Neuronal stem cell (in vitro differentiated cells): Measurements from ENCODE around the gene DLG2.

Experiments
- DNase-seq: peaks from one replicate; pipeline ENCODE4 v3.0.0-alpha.2; 2013; ENCODE audit warnings: low spot score
- H2AFZ ChIP-seq: one replicate; pipeline ENCODE4 v1.6.1; 2013; ENCODE audit warnings: mild to moderate bottlenecking, low read length, inconsistent platforms
- H2AK5ac ChIP-seq: 2 replicates; pipeline ENCODE4 v1.6.1; 2013; ENCODE audit warnings: low read depth, mild to moderate bottlenecking, inconsistent platforms, low read length, moderate library complexity, mixed read lengths
- H2BK120ac ChIP-seq: 2 replicates; pipeline ENCODE4 v1.6.1; 2013; ENCODE audit warnings: low read depth, mild to moderate bottlenecking, inconsistent platforms, low read length, moderate library complexity, mixed read lengths
- H2BK12ac ChIP-seq: one replicate; pipeline ENCODE4 v1.6.1; 2013; ENCODE audit warnings: low read length, inconsistent platforms
- H2BK15ac ChIP-seq: 2 replicates; pipeline ENCODE4 v1.6.1; 2013; ENCODE audit warnings: mild to moderate bottlenecking, low read length, inconsistent platforms, mixed read lengths
- H2BK5ac ChIP-seq: one replicate; pipeline ENCODE4 v1.6.1; 2013; ENCODE audit warnings: inconsistent platforms, mild to moderate bottlenecking, low read length, moderate library complexity
- H3K14ac ChIP-seq: one replicate; pipeline ENCODE4 v1.6.1; 2013; ENCODE audit warnings: low read length, inconsistent platforms
- H3K18ac ChIP-seq: 2 replicates; pipeline ENCODE4 v1.6.1; 2013; ENCODE audit warnings: low read length, inconsistent platforms
- H3K23ac ChIP-seq: 2 replicates; pipeline ENCODE4 v1.6.1; 2013; ENCODE audit warnings: low read depth, mild to moderate bottlenecking, mixed read lengths, low read length, inconsistent platforms; ENCODE audit not compliant: poor library complexity
- H3K27ac ChIP-seq: replicated peaks from 3 replicates; pipeline ENCODE4 v1.5.1; 2013; ENCODE audit warnings: low read length, inconsistent platforms
- H3K27me3 ChIP-seq, 3 experiments: 2 replicates each; pipeline ENCODE4 v1.6.1; 2013; ENCODE audit warnings: low read length in 3 of 3, mild to moderate bottlenecking in 2 of 3, inconsistent platforms in 1 of 3, low read depth in 1 of 3, mixed read lengths in 1 of 3, moderate library complexity in 1 of 3; ENCODE audit not compliant: control insufficient read depth in 3 of 3, insufficient read depth in 3 of 3
- H3K36me3 ChIP-seq, 2 donors: replicated peaks in 1 of 2; 2 replicates each; pipeline ENCODE4 v1.6.1; 2013; ENCODE audit warnings: low read length in 2 of 2; ENCODE audit not compliant: control insufficient read depth in 2 of 2, insufficient read depth in 2 of 2
- H3K4ac ChIP-seq: 2 replicates; pipeline ENCODE4 v1.6.1; 2013; ENCODE audit warnings: inconsistent platforms, mild to moderate bottlenecking, low read length, moderate library complexity
- H3K4me1 ChIP-seq, 2 donors: 1 replicate in 1 of 2; 2 replicates in 1 of 2; pipeline ENCODE4 v1.6.1; 2013; ENCODE audit warnings: low read length in 2 of 2, low read depth in 1 of 2; ENCODE audit not compliant: control insufficient read depth in 2 of 2, insufficient read depth in 1 of 2
- H3K4me2 ChIP-seq: one replicate; pipeline ENCODE4 v1.6.1; 2013; ENCODE audit warnings: mild to moderate bottlenecking, low read length, inconsistent platforms; ENCODE audit not compliant: insufficient read depth, poor library complexity, severe bottlenecking
- H3K4me3 ChIP-seq, 2 donors: 2 replicates each; pipeline ENCODE4 v1.5.1; 2013; ENCODE audit warnings: low read length in 2 of 2, mild to moderate bottlenecking in 2 of 2, inconsistent platforms in 1 of 2, moderate library complexity in 1 of 2
- H3K79me1 ChIP-seq: one replicate; pipeline ENCODE4 v1.6.1; 2013; ENCODE audit warnings: low read depth, mild to moderate bottlenecking, inconsistent platforms, low read length, moderate library complexity
- H3K9ac ChIP-seq: one replicate; pipeline ENCODE4 v1.6.1; 2013; ENCODE audit warnings: mild to moderate bottlenecking, low read depth, low read length, inconsistent platforms; ENCODE audit not compliant: poor library complexity
- H3K9me3 ChIP-seq, 2 donors: replicated peaks in 1 of 2; 2 replicates each; pipeline versions ENCODE3 to v1.6.1; 2013; ENCODE audit warnings: low read length in 2 of 2, mild to moderate bottlenecking in 2 of 2, inconsistent platforms in 1 of 2, low read depth in 1 of 2, mixed read lengths in 1 of 2, moderate library complexity in 1 of 2; ENCODE audit not compliant: control insufficient read depth in 2 of 2, insufficient read depth in 1 of 2
- H4K8ac ChIP-seq: one replicate; pipeline ENCODE4 v1.6.1; 2013; ENCODE audit warnings: low read depth, mild to moderate bottlenecking, inconsistent platforms, low read length, moderate library complexity
- H4K91ac ChIP-seq: one replicate; pipeline ENCODE4 v1.6.1; 2013; ENCODE audit warnings: low read length, low read depth, mild to moderate bottlenecking, inconsistent platforms; ENCODE audit not compliant: poor library complexity
- WGBS, 2 donors: extraction: QIAGEN DNeasy Blood & Tissue Kit; methylation state at CpG; one replicate each; pipeline ENCODE4 v1.1.7; 2013; ENCODE audit warnings: missing lambda C conversion rate in 2 of 2, mixed read lengths in 1 of 2; ENCODE audit not compliant: insufficient read length in 2 of 2, insufficient replicate concordance in 1 of 2; ENCODE audit errors: extremely low coverage in 2 of 2; 5-methylcytosine and 5-hydroxymethylcytosine counted together

DLG2 gene

DNA sequence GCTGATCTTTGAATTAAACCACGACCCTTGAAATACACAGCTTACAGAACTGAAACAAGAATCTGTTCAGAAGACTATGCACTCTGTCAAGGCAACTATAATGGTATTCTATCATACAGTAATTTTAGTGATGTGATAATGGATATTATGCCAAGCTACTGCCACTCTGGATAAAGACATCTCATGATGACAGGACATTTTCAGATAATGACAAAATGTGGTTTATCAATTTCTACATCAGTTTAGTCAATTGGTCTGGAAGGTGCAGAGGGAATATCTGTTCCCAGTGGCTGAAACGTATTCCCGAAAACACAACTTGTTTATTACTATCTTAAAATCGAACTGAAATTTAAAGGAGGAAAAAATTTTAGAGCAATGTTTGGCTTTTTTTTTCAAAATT lies 1331.3 kb downstream of the DLG2 start:
- Histone ChIP-seq H3K27ac (no peak overlapping the region), H2BK120ac (no peak overlapping the region), H3K27me3 (no peaks in the 10 kb centered on the region), H3K4me3 (no peak overlapping the region), H3K4me1 (no peaks in the 10 kb centered on the region), H3K36me3 (no peaks in the 10 kb centered on the region), H2BK5ac (no peak overlapping the region), H2AK5ac (no peak overlapping the region), H3K9ac (no peak overlapping the region), H3K4me2 (no peak overlapping the region), H4K91ac (no peak overlapping the region), H3K23ac (no peak overlapping the region), H2BK15ac (no peak overlapping the region), H4K8ac (no peak overlapping the region), H3K9me3 (no peaks in the 10 kb centered on the region), H3K14ac (no peak overlapping the region), H3K79me1 (no peaks in the 10 kb centered on the region), H2AFZ (no peak overlapping the region), H3K18ac (no peak overlapping the region), H3K4ac (no peak overlapping the region), H2BK12ac (no peak overlapping the region)
- no peak for DNase-seq
- WGBS, 2 donors, result no CpG with 5 or more reads among the region's 4 CpGs

DNA sequence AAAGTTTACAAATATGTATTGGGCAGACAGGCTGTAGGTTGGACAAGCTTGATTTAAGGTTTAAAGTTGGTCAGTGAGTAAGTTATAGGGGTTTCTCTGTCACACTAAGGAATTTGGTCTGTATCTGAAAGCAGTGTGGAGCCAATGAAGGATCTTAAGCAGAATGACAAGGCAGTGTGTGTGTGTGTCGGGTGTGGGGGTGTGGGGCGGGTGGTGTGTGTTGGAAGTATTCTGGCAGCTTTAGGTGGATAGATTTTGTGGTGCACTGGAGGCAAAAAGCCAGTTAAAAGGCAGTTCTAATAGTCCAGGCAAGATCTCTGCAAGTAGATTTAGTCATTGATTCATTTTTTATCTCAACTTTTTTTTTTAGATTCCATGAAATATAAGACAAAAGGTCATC lies 1334.2 kb downstream of the DLG2 start:
- H3K27ac ChIP-seq, result no peak overlapping the region
- no peak overlapping the region for H3K9ac ChIP-seq
- no peak overlapping the region for H3K4me2 ChIP-seq
- H2BK5ac ChIP-seq, result no peak overlapping the region
- no peak overlapping the region for H3K18ac ChIP-seq
- no peak for DNase-seq
- no peak overlapping the region for H3K23ac ChIP-seq
- H2AFZ ChIP-seq, result no peak overlapping the region
- no peaks in the 10 kb centered on the region for H3K79me1 ChIP-seq
- no peak overlapping the region for H3K14ac ChIP-seq
- H3K4me3 ChIP-seq, result no peak overlapping the region
- H3K4ac ChIP-seq, result no peak overlapping the region
- no CpG with 5 or more reads among the region's 2 CpGs for WGBS, 2 donors
- no peak overlapping the region for H2BK15ac ChIP-seq
- no peaks in the 10 kb centered on the region for H3K4me1 ChIP-seq
- H4K8ac ChIP-seq, result no peak overlapping the region
- H3K9me3 ChIP-seq, result no peaks in the 10 kb centered on the region
- no peak overlapping the region for H2BK12ac ChIP-seq
- H2BK120ac ChIP-seq, result no peak overlapping the region
- no peak overlapping the region for H4K91ac ChIP-seq
- no peaks in the 10 kb centered on the region for H3K27me3 ChIP-seq
- no peak overlapping the region for H2AK5ac ChIP-seq
- no peaks in the 10 kb centered on the region for H3K36me3 ChIP-seq

DNA sequence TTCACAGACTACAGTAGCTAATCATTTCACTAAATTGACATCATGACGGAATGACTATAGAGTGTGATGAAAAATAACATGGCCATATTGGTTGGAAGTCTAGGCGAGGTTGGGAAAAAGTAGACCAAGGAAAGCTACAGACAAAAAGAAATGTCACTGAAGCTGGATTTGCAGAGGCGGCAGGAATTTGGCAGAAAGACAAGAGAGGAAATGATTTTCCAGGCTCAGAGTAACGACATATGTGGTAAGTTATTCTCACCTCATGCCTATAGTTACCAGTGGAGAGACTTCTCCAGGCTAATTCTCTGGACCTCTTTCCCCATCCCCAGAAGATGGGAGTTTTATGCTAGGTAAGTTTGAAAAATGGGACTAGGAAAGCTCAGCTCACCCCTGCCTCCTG lies 1335.1 kb downstream of the DLG2 start:
- H2AK5ac ChIP-seq, result no peak overlapping the region
- H3K4me3 ChIP-seq, result no peak overlapping the region
- H2AFZ ChIP-seq, result no peak overlapping the region
- H2BK15ac ChIP-seq, result no peak overlapping the region
- H2BK12ac ChIP-seq, result no peak overlapping the region
- no peak overlapping the region for H3K23ac ChIP-seq
- WGBS, 2 donors, result no CpG with 5 or more reads among the region's 4 CpGs
- H3K79me1 ChIP-seq, result no peaks in the 10 kb centered on the region
- no peak overlapping the region for H2BK120ac ChIP-seq
- no peak for DNase-seq
- no peak overlapping the region for H3K14ac ChIP-seq
- no peak overlapping the region for H3K4me2 ChIP-seq
- H3K9ac ChIP-seq, result no peak overlapping the region
- H3K4ac ChIP-seq, result no peak overlapping the region
- no peak overlapping the region for H3K27ac ChIP-seq
- H3K27me3 ChIP-seq, result no peaks in the 10 kb centered on the region
- no peak overlapping the region for H3K18ac ChIP-seq
- no peaks in the 10 kb centered on the region for H3K36me3 ChIP-seq
- no peak overlapping the region for H4K8ac ChIP-seq
- H2BK5ac ChIP-seq, result no peak overlapping the region
- H3K9me3 ChIP-seq, result no peaks in the 10 kb centered on the region
- H3K4me1 ChIP-seq, result no peaks in the 10 kb centered on the region
- no peak overlapping the region for H4K91ac ChIP-seq

DNA sequence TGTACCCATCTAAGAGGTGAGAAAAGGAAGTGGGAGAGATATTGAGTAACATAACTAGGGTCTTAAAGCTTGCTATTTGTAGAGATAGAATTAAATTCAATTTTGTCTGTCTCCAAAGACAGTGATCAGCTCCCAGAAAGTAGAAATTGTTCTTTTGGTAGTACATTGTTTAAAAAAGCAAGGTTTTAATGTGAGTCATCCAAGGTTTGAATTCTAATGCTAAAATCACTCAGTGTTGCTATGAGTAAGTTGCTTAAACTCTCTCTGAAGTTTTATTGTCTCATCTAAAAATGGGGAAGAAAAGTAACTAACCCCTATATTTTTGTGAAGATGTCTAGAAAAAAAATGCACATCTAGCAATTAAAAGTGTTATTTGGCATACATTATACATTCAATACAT lies 1336.5 kb downstream of the DLG2 start:
- H3K4ac ChIP-seq, result no peak overlapping the region
- H2BK15ac ChIP-seq, result no peak overlapping the region
- no peaks in the 10 kb centered on the region for H3K9me3 ChIP-seq
- no peak overlapping the region for H3K4me3 ChIP-seq
- no peak overlapping the region for H2BK120ac ChIP-seq
- no peak overlapping the region for H3K18ac ChIP-seq
- H2AK5ac ChIP-seq, result no peak overlapping the region
- no peaks in the 10 kb centered on the region for H3K36me3 ChIP-seq
- H4K91ac ChIP-seq, result no peak overlapping the region
- H4K8ac ChIP-seq, result no peak overlapping the region
- no peak overlapping the region for H2BK12ac ChIP-seq
- no peaks in the 10 kb centered on the region for H3K27me3 ChIP-seq
- no peak overlapping the region for H3K14ac ChIP-seq
- no peak overlapping the region for H2BK5ac ChIP-seq
- no peak overlapping the region for H3K9ac ChIP-seq
- no peak for DNase-seq
- no peaks in the 10 kb centered on the region for H3K4me1 ChIP-seq
- no peaks in the 10 kb centered on the region for H3K79me1 ChIP-seq
- H3K27ac ChIP-seq, result no peak overlapping the region
- no peak overlapping the region for H2AFZ ChIP-seq
- H3K23ac ChIP-seq, result no peak overlapping the region
- no peak overlapping the region for H3K4me2 ChIP-seq
